ENCODE measurements around the gene GFOD1.
"Not testable (repeated sequence)": the region's sequence is repeated elsewhere in the genome, so short reads cannot be mapped to it uniquely, and the experiment has no call there.

GFOD1 gene

GRCh38 chr6:13462458-13463327, 24.7 kb downstream of the GFOD1 start:
- no peak for DNase-seq

DNA sequence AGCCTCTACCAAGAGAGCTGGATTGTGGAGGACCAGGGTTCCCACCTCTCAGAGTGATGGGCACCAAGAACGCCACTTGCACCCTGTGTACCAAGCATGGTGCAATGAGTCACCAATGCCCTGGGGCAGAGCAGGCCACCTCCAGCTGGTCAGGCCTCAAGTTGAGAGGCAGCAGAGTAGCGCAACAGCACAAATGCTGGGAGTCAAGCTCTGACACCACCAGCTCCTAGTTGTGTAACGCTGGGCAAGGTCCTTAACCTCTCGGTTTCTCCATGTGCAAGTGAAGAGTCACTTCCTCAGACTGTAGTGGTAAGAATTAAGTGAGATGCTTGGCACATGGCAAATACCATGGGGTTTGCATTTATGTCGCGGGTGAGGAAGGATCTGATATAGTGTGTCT, 25.6 kb downstream of the GFOD1 start:
- peak; percentile 79 for DNase-seq

DNA sequence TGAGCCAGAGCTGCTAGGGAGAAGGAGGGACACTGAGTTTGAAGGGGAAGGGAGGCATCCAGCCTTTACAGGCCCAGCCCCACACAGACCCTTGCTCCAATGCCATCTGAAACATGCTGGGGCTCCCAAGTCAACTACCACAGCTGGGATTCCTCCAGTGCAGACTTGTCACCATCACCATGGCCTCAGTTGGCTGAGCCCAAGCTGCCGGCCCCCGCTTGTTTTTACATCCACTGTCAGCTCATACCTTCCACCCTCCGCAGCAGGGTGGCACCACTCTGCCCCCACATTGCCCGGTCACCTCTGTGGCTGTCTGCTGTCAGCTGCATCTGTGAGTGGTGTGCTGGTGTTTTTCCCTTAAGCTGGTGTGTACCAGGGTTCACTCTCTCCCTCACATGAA, 26.1 kb downstream of the GFOD1 start:
- no peak for DNase-seq

- not testable (repeated sequence) for DNase-seq
Measured at GRCh38 chr6:13460289-13460688, 27.1 kb downstream of the GFOD1 start.

GRCh38 chr6:13457577-13457976, 29.8 kb downstream of the GFOD1 start:
- DNase-seq: no peak

DNA sequence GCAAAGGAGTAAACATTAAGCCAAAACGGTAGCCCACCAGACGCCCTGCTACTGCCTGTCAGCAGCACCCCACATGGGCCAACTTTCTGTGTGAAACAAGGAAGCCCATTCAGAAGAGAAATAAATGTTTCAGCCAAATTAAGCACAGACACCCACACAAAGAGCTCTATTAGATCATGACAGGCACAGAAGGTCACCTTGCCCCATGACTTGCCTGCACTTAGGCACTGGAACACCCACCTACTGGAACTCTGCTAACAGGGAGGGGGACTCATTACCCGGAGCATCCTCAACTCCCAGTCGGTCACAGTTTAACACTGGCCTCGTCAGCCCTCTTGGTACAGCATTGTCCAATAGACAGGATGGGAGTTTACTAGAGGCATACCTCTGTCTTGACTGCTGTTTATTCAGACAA, 31.8 kb downstream of the GFOD1 start:
- peak; percentile 41 for DNase-seq

DNA sequence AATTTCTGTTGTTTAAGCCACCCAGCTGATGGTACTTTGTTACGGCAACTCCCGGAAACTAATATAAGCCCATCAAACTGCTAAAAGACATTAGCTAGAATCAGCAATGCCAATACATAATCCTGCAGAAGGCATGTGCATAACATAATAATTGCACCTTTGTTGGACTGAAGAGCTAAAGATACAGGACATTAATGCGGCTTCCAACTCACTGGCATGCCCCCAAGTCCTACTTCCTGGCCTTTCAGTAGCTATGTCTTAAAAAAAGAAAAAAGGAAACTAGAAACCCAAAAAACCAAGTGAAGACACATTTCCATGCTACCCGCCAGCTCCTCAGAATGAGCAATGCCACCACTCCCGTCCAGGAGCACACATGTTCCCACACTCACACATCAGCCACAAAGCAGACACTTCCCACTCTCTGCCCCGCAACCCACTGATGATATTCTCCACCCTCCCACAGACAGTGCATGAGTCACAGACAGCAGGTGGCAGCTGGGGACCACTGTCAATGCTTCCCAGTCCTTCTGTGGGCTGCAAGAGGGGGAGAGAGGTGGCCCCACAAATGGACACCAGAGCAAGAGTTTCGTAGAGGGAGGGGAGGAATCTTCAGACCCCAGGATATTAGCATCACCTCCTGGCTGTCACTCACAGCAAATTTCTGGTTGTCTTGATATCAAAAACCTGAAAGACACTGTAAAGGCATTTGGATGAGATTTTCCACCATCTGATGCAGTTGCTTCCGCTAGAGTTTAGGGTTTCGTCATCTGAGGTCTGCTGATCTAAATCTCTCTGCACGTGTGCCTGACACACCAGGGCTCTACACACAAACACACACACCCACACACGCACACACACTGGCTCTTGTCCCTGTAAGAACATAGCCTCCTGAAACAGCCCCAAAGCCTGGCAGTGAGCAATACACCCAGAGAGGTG, 32.8 kb downstream of the GFOD1 start:
- DNase-seq: peak; percentile 85

- DNase-seq: no peak
Measured at GRCh38 chr6:13453771-13454251, 33.6 kb downstream of the GFOD1 start.

GRCh38 chr6:13453153-13453552, 34.2 kb downstream of the GFOD1 start:
- DNase-seq: no peak

DNA sequence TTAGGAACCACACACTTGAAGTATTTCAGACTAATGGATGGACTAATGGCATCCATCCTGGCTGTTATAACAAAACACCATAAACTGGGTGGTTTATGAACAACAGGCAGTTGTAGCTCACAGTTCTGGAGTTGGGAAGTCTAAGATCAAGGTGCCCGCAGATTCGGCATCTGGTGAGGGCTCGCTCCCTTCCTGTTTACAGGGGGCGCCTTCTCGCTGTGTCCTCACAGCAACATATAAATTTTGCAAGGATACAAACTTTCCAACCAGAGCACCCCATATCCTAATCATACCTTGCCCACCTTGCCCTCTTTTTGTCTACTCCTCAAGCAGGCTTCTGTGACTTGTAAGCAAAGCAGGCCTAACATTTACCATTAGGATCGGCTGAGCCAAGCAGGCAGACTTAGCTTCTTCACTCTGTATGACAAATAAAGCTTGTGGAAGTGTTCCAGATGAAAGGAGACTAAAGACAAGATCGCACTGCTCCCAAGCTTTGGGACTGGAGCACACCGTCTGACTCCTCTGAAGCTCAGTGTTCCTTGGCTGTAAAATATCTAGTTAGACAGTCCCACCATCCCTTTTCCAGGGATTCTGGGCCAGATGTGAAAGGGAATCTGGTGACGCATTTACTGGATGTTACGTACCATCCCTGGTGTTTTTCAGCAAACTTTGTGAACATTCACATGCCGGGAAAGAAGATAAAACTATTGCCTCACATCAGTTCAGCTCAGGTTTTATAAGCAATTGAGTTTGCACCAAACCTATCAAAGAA, 34.9 kb downstream of the GFOD1 start:
- no peak for DNase-seq

GRCh38 chr6:13451181-13451895, 36.1 kb downstream of the GFOD1 start:
- no peak for DNase-seq

GRCh38 chr6:13450628-13451027, 36.8 kb downstream of the GFOD1 start:
- DNase-seq: no peak

- DNase-seq: peak; percentile 42
Measured at GRCh38 chr6:13447949-13448724, 39.3 kb downstream of the GFOD1 start.

DNA sequence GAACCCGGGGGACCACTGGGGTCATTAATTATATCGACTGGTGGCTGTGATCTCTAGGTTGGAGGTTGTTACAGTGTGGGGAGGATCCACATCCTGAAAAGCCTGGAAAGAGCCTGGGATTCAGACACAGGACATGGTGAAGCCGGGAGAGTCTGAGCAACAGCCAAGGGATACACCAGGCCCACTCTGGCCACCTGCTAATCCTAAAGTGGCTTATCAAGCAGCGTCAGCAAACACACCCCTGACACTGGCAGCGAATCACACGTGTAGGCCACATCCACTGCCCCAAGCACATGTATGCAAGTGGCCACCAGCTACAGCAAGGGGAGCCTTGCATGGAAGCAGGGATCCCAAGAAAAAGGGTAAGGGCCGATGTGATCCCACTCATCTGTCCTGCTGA, 41.0 kb downstream of the GFOD1 start:
- DNase-seq: no peak

DNA sequence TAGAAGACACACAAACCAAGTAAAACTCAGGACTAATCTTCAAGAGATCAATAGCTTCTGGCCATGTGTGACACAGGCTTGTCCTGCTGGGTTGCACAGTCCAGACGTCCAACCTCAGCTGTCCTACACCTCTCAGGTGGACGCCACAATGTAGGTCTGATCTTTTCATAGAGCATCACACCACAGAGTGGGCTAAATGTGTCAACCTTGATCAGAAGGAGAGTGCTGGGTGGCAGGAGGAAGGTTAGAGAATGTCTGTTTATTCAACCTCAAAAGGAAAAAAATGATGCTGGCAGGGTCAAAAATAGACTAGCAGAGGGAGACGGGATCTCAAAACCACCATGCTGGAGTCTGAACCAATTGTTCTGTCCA, 41.7 kb downstream of the GFOD1 start:
- DNase-seq: no peak

DNA sequence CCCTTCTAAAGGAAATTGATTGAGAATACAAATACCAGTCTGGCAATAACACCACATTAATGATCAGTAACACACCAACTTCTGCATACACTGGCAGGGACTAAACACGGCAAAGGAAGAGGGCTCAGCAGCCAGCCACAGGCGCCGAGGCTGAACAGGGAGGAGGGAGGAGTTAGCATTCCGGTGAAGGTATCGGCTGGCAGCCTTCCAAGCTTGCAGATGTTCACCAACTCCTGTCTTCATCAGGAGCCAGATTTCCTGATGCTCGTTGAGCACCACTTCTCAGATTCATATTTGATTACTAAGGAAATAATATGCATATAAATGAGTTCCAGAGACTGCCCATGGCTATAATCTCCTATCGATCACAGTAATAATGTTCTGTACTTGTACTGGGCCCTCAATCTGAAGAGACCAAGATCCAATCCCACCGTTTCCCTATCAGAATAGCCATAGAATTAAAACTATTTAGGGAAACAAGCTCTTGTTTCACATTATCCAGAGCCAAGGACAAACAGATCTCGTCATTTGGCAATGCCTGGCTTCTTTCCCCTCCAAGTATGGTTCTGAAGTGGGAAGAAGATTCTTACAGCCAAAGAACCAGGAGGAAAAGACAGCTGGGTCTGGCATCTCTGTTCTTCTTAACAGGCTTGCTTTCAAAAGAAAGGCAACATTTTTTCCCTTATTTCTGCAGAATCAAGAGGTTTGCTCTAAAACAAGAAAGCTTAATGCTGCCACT, 42.2 kb downstream of the GFOD1 start:
- DNase-seq: no peak

DNA sequence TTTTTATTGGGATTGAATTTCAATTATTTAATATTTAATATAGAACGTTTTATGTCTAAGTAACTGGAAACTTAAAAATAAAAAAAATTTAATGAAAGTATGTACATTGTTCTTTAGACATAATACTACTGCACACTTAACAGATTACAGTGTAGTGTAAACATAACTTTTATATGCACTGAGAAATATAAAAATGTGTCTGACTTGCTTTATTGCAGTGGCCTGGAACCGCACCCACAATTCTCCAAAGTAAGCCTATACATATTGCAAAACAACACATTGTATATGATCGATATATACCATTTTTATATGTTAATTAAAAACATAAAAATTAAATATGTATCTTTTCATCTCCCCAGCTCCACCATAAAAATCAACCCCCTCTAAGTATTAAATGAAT, 42.8 kb downstream of the GFOD1 start:
- DNase-seq: no peak

DNA sequence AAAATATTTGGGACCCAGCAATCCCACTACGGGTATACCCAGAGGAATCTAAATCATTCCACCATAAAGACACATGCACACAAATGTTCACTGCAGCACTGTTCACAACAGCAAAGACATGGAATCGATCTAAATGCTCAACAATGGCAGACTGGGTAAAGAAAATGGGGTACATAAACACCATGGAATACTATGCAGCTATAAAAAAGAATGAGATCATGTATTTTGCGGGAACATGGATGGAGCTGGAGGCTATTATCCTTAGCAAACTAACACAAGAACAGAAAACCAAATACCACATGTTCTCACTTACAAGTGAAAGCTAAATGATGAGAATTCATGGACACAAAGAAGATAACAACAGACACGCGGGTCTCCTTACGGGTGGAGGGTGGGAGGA, 43.4 kb downstream of the GFOD1 start:
- not testable (repeated sequence) for DNase-seq

- no peak for DNase-seq
Measured at GRCh38 chr6:13441778-13442177, 45.6 kb downstream of the GFOD1 start.

- no peak for DNase-seq
Measured at GRCh38 chr6:13439644-13440043, 47.8 kb downstream of the GFOD1 start.

GRCh38 chr6:13438126-13438525, 49.3 kb downstream of the GFOD1 start:
- DNase-seq: no peak
